Non-pigmented ciliary epithelial cell (primary cell): Measurements from ENCODE around the gene TIMP1.

Experiments used
- DNase-seq: peaks from one replicate; pipeline ENCODE4 v3.0.0-alpha.2; 2010; ENCODE audit warnings: low read depth

TIMP1 gene

DNA sequence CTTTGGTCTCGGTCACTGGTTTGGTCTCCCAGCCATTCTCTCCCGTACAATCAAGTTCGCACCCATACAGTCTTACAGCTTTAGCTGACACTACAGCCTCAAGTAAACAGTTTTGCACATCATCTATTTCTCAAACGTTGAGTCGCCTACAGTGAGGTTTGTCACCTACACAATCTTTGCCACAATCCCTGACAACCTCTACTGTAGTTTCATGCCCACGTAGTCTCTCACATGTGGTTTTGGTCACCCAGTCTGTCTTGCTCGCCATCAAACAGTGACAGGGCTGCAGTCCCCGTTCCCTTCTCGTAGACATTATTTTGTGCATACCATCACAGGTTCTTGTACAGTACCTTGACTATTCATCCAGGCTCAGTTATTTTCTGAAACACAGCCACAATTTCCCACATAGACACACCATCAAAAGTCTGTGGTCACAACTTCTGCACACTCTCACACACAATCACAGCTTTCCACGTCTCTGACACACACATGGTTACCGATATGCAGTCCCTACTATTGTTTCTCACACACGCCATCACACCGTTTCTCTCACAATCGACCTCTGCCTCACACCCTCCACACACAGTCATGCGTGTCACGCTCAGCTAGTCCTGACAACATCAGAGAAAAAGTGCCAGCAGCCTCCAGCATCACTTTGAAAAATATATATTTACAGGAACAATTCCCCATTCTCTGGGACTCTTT is 52.8 kb downstream of the TIMP1 start:
- DNase-seq: no peak
